Measurements from ENCODE around the gene RAB8B. TPM values are rescaled to one million over a fixed set of nuclear protein-coding genes. Genes with fewer than 3 reads are reported as not detected.

The RAB8B gene
- total and polyA plus RNA-seq, 9 of the 15 experiments (the other 6 are each of a cell fraction or from before 2014, with no cell fraction given): 7.8 to 32.1 (median 24.2) TPM

DNA sequence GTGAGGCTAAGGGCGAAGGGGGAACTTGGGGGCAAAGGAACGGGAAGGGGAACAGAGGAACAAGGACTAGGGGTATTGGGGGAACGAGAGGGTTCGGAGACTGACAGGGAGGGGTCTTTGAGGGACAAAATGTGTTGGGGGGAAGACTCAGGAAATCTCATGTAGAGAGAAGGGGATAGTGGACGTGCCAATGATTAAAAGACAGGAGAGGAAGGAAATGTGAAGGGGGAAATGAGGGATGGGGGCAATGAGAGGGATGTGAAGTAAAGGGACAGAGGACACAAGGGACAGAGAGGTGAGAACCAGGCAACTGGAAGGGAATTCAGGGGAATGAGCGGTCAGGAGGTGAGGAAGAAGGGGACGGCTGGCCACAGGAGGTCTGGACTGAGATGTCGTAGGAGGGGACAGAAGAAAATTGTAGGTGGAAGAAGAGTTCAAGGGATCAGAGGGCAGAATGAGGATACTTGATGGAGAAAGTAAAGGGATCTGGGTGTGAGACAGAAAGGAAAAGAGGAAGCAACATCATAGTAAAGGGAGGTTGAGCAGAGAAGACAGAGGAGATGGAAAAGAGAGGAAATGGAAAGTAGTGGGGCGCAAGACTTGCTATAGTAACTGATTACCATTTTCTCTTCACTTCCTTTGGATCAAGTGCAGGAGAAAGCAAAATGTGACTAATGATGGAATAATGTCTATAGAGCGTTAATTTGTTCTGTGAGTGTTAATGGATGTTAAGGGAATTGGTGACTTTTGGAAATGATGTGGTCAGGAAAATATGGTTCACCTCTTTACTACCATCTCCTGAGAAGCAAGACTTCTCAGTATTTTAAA is 749 bp downstream of the RAB8B start (continued):
- no peak for TF ChIP-seq DDX20 (tag; IDR thresholded peaks at IDR 0.05; ENCODE audit: low read depth)
- TF ChIP-seq TBL1XR1 (IDR thresholded peaks at IDR 0.05; ENCODE audit: low read length in 2 of 2): no peak
- TF ChIP-seq ZNF263 (CRISPR knock-in tag; IDR thresholded peaks at IDR 0.05; ENCODE audit: borderline replicate concordance): no peak
- TF ChIP-seq NFE2L1 (tag; IDR thresholded peaks at IDR 0.05; ENCODE audit: borderline replicate concordance, low read depth): no peak
- no peak for TF ChIP-seq ZNF217 (CRISPR knock-in tag; IDR thresholded peaks at IDR 0.05)
- peak in 1 of 2 experiments; percentile 57; a peak in 1 of 4 replicates for TF ChIP-seq ARNT (IDR thresholded peaks at IDR 0.05)
- no peak for TF ChIP-seq XRCC3 (IDR thresholded peaks at IDR 0.05)
- no peak for TF ChIP-seq MBD2 (IDR thresholded peaks at IDR 0.05; ENCODE audit: borderline replicate concordance, low read depth)
- TF ChIP-seq CC2D1A (IDR thresholded peaks at IDR 0.05): 0 out of 2 replicates have a peak, but pooled peaks have one; percentile 40
- TF ChIP-seq GATA2 (CRISPR knock-in tag; IDR thresholded peaks at IDR 0.05): no peak
- TF ChIP-seq RBBP5 (IDR thresholded peaks at IDR 0.05; ENCODE audit: borderline replicate concordance, insufficient read depth, low read length, poor library complexity, severe bottlenecking): no peak
- TF ChIP-seq RAD51 (IDR thresholded peaks at IDR 0.05; ENCODE audit: borderline replicate concordance, low read depth): 0 out of 2 replicates have a peak, but pooled peaks have one; percentile 17
- TF ChIP-seq, protein P1, sequence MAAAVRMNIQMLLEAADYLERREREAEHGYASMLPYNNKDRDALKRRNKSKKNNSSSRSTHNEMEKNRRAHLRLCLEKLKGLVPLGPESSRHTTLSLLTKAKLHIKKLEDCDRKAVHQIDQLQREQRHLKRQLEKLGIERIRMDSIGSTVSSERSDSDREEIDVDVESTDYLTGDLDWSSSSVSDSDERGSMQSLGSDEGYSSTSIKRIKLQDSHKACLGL (CRISPR knock-in tag; IDR thresholded peaks at IDR 0.05; ENCODE audit: borderline replicate concordance, poor library complexity, severe bottlenecking): no peak
- TF ChIP-seq, protein P2, sequence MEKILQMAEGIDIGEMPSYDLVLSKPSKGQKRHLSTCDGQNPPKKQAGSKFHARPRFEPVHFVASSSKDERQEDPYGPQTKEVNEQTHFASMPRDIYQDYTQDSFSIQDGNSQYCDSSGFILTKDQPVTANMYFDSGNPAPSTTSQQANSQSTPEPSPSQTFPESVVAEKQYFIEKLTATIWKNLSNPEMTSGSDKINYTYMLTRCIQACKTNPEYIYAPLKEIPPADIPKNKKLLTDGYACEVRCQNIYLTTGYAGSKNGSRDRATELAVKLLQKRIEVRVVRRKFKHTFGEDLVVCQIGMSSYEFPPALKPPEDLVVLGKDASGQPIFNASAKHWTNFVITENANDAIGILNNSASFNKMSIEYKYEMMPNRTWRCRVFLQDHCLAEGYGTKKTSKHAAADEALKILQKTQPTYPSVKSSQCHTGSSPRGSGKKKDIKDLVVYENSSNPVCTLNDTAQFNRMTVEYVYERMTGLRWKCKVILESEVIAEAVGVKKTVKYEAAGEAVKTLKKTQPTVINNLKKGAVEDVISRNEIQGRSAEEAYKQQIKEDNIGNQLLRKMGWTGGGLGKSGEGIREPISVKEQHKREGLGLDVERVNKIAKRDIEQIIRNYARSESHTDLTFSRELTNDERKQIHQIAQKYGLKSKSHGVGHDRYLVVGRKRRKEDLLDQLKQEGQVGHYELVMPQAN (IDR thresholded peaks at IDR 0.05; ENCODE audit: borderline replicate concordance): peak; percentile 65; the same call in 1 of the 2 replicates
- TF ChIP-seq POLR2AphosphoS2 (IDR thresholded peaks at IDR 0.05; ENCODE audit: low read length): no peak
- no peak; a peak in 1 of 4 replicates for TF ChIP-seq TRIM24 (IDR thresholded peaks at IDR 0.05)
- TF ChIP-seq TAF1 (IDR thresholded peaks at IDR 0.05; ENCODE audit: control insufficient read depth, extremely low read depth, insufficient read depth, low read length, severe bottlenecking): no peak
- no peak for TF ChIP-seq ZNF239 (CRISPR knock-in tag; IDR thresholded peaks at IDR 0.05)
- TF ChIP-seq ZNF408 (CRISPR knock-in tag; IDR thresholded peaks at IDR 0.05; ENCODE audit: low read depth): no peak
- TF ChIP-seq EWSR1 (IDR thresholded peaks at IDR 0.05; ENCODE audit: borderline replicate concordance, low read depth, partially characterized antibody): no peak
- peak; percentile 54; the same call in 1 of the 2 replicates for TF ChIP-seq MIER1 (IDR thresholded peaks at IDR 0.05; ENCODE audit: low read depth)
- TF ChIP-seq, protein P3, sequence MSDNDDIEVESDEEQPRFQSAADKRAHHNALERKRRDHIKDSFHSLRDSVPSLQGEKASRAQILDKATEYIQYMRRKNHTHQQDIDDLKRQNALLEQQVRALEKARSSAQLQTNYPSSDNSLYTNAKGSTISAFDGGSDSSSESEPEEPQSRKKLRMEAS (CRISPR knock-in tag; IDR thresholded peaks at IDR 0.05): no peak
- no peak for TF ChIP-seq GABPB2 (CRISPR knock-in tag; conservative IDR thresholded peaks at IDR 0.05)
- TF ChIP-seq, protein P4, sequence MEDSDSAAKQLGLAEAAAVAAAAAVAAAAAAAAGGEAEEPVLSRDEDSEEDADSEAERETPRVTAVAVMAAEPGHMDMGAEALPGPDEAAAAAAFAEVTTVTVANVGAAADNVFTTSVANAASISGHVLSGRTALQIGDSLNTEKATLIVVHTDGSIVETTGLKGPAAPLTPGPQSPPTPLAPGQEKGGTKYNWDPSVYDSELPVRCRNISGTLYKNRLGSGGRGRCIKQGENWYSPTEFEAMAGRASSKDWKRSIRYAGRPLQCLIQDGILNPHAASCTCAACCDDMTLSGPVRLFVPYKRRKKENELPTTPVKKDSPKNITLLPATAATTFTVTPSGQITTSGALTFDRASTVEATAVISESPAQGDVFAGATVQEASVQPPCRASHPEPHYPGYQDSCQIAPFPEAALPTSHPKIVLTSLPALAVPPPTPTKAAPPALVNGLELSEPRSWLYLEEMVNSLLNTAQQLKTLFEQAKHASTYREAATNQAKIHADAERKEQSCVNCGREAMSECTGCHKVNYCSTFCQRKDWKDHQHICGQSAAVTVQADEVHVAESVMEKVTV (CRISPR knock-in tag; IDR thresholded peaks at IDR 0.05): no peak
